ENCODE data around the gene MAN1A1.
"Not testable (repeated sequence)": the region's sequence is repeated elsewhere in the genome, so short reads cannot be mapped to it uniquely, and the experiment has no call there.

Gene MAN1A1

DNA sequence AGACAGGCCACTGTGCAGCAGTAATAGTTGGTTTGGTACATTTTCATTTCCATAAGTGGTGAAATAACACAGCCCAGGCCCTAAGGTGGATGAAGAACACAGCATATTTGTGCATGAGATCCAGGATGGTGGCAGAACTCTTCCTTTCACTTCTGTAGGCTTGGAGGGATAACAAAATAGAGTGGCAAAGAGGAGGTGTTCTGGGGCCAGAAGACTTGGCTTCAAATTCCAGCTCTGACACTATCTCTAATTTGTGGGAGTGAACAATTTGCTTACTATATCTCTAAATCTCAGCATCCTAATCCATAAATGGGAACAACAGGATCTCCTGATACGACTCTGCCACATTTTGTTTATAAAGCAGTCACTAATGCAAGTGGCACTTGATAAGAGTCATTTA, 159.4 kb downstream of the MAN1A1 start:
- no peak for DNase-seq

GRCh38 chr6:119189498-119189897, 160.1 kb downstream of the MAN1A1 start:
- no peak for DNase-seq

DNA sequence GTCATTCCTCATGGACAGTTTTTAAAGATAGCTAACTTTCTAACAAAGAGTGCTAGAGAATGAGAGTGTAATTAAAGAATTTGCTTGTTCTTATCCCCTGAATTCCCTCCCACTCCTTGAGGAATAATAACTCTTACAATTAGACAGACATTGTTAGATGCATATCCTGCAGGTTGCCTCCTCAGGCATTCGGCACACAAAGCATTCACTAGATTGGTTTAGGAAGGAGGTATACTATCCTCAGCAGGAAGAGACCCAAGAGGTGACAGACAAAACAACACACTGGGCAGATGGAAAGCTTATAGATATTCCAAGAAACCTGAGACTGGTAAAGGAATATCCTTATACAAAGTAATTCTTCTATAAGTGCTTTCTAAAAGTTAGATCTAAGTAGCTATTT, 162.0 kb downstream of the MAN1A1 start:
- DNase-seq = no peak

DNA sequence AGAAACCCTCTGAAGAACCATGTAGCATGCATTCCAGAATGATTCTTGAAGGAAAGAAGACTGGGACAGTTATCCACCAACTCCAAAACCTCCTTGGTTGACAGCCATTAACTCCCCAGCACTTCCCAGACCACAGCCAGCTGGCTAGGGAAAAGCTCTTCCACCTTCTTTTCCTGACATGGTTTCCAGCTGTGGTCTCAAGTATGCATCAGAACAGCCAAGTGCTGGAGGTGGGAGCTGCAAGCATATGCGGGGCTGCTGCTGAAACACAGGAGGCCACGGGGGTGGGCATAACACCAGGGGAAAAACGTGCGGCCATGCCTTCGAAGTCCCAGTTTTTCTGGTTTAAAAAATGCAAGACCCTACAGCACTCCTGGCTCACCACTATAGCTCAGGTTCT, 163.1 kb downstream of the MAN1A1 start:
- DNase-seq = no peak

- no peak for DNase-seq
Measured at GRCh38 chr6:119184008-119184648, 165.4 kb downstream of the MAN1A1 start.

- DNase-seq = no peak
Measured at GRCh38 chr6:119183457-119183856, 166.1 kb downstream of the MAN1A1 start.

DNA sequence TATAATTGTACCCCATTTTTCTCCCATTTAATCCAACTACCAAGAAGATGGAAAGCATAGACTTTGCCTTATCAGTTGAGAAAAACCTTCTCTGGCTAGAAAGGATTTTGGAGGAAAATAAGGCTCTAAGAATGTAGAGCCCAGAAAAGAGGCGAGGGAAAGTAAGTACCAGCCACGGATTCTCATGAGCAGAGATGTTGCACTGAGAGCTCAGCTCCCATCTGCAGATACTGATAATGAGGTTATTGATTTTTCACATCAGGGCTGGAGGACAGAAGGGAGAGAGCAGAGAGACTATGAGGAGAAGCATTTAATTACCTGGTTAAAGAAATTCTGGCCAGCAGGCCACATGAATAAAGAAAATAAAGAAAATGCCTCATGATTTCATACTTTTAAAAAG, 166.7 kb downstream of the MAN1A1 start:
- DNase-seq = no peak

- no peak for DNase-seq
Measured at GRCh38 chr6:119182216-119182803, 167.3 kb downstream of the MAN1A1 start.

- DNase-seq = no peak
Measured at GRCh38 chr6:119181046-119181445, 168.5 kb downstream of the MAN1A1 start.

DNA sequence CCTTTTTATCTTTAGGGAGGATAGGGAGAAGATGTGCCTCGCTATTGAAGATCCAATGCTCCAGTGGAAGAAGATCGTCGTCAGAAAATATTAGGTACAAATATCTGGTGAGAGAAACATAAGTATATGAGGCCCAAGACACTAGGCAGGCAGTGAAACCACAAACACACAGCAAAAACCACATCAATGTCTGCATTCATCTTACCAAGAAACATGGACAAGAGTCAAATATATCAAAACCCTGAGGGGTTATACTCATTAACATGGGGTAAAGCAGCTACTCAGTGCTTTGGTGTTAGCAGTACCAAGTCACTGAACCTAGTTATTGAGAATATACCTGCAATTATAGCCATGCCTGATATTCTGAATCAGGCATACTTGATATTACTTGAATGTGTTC, 169.7 kb downstream of the MAN1A1 start:
- DNase-seq = no peak

GRCh38 chr6:119179062-119179461, 170.5 kb downstream of the MAN1A1 start:
- no peak for DNase-seq

DNA sequence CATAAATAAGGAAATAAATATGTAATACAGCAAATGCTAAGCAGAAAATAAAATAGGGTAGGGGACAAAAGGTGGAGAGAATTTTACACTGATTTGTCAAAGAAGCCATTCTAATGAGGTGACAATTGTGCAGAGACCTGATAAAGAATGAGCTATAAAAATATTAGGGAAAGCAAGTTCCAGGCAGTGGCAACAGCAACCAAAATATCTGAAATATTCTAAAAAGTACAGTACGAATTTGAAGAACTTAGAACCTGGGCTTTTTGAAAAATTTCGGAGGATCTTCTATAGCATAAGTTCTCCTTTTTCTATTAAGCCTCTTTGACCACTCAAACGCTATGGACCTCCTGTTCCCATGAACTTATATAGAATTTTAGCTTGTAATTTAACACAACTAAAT, 173.1 kb downstream of the MAN1A1 start:
- DNase-seq = no peak

GRCh38 chr6:119174879-119175817, 174.4 kb downstream of the MAN1A1 start:
- no peak for DNase-seq

DNA sequence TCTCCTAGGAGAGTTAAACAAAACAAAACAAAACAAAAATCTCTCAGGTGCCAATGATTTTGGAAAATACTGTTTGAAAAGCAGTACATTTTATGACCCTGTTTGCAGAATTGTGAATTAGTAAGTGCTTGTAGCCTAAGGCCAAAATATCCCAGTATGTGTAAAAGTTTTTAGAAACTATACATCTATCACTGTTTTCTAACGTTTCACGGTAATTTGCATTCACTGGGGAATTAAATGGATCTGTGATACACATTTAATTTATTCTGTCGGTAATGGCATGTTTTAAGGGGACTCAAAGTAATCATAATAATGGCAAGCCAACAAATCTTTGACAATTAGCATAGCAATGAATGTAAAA, 175.5 kb downstream of the MAN1A1 start:
- DNase-seq = no peak

DNA sequence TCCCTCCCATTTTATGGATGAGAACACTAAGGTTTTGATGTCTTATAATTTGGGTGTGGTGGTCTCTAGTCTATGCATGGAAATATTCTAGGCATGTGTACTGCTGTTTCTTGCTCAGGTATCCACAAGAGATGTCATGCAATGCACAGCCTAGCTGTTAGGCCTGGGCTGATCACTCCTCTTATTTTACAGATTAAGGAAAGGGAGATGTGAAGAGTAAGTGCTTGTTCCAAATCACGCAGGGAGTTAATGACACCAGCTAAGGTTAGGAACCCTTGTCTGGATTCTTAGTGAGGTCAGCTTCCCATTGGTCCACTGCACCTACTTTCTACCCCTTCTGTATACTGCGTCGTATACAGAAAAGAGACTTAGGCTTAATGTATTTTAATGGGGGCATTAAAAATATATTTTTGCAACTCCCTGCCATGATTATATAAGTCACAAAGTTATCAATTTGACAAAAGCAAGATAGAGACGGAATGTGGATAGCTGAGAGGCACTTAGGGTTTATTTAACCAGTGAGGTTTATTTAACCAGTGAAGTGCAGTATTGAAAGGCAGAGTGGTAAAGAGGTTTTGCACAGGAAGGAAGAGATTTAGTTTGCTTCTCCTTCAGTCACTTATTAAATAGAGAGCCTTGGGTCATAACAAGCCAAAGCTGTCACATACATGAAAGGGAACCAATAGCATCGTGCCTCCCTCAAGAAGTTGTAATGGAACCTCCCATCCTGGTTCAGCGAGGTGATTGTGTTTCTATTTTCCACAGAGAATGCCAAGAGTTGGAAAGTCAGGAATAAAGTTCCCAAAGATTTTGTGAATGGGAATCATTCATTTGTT, 176.1 kb downstream of the MAN1A1 start:
- no peak for DNase-seq

GRCh38 chr6:119172824-119173223, 176.7 kb downstream of the MAN1A1 start:
- DNase-seq = no peak

- no peak for DNase-seq
Measured at GRCh38 chr6:119171864-119172588, 177.5 kb downstream of the MAN1A1 start.

DNA sequence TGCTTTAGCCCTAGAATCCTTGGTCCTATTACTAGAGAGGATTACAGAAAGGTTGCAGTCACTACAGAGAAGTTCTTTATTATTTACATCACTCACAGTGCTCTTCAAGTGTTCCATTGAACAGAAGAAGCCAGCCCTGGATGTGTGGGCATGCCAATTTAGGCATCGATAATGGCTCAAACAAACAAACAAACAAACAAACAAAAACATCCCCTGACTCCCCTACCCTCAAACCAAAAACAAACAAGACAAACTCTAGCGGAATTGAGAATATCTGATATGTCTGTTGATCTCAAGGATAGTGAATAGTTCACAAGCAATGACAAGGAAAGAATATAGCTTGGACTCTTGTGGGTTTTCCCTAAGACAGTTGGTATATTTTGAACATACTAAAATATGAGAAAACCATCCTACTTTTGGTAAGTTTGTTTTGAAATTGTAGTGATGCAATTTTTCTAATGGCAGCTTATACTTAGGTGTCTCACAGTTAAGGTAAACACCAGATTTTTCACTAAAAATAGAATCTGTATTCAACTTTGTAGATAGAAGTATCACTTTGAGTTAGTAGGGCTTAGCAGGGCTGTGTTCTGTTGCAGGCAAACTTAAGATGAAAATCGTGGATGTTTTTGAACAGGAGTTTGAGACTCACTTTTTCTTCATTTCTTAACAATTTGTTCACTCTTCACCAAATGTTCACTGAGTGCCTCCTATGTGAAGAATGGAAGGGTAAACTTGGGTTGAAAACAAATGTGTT, 178.3 kb downstream of the MAN1A1 start:
- DNase-seq = no peak

GRCh38 chr6:119170447-119171087, 179.0 kb downstream of the MAN1A1 start:
- no peak for DNase-seq

GRCh38 chr6:119170103-119170446, 179.5 kb downstream of the MAN1A1 start:
- no peak for DNase-seq

DNA sequence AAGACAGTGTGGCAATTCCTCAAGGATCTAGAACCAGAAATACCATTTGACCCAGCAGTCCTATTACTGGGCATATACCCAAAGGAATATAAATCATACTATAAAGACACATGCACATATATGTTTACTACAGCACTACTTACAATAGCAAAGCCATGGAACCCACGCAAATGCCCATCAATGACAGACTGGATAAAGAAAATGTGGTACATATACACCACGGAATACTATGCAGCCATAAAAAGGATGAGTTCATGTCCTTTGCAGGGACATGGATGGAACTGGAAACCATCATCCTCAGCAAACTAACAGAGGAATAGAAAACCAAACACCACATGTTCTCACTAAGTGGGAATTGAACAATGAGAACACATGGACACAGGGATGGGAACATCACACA, 180.2 kb downstream of the MAN1A1 start:
- not testable (repeated sequence) for DNase-seq
